Activated naive CD4-positive, alpha-beta T cell treated with anti-CD3 and anti-CD28 coated beads, Interleukin-2, amount 10 ng/mL, durations not matched to agents 5 hours and 36 hours (primary cell): ENCODE measurements around the gene RANBP3. TPM values are rescaled to one million over a fixed set of nuclear protein-coding genes. Genes with fewer than 3 reads are reported as not detected.

Experiments used
- total RNA-seq, 2 experiments: library from RNA; stranded (reverse); gene quantifications; one replicate each; pipeline ENCODE4 v1.2.3, GENCODE V29; 2021

Gene RANBP3
- total RNA-seq, result 10 to 100 TPM; 78.3 to 79.2 TPM

GRCh38 chr19:5977785-5978605, at the start of gene RANBP3:
TSS of gene RANBP3 (minus strand) at chr19:5978140. CDS start at chr19:5978082, 58 bp downstream.

GRCh38 chr19:5913739-5914357, 64.1 kb downstream of the RANBP3 start, which contains the start of gene CAPS:
TSS of gene CAPS (plus strand) at chr19:5914254. CDS start at chr19:5914407, 153 bp downstream.

GRCh38 chr19:5904352-5905113, 73.4 kb downstream of the RANBP3 start, which contains the start of gene VMAC:
TSS of gene VMAC (plus strand) at chr19:5904872. CDS start at chr19:5904891, 19 bp downstream.

GRCh38 chr19:5903624-5904351, 74.2 kb downstream of the RANBP3 start, which contains the start of gene NDUFA11:
TSS of gene NDUFA11 (minus strand) at chr19:5903790. CDS start at chr19:5903708, 82 bp downstream.

Other genes starting within 250 kb of the RANBP3 start
- 1 to 10 TPM; 3.5 to 4.9 TPM for gene PRR22, start 193.4 kb downstream of the RANBP3 start, total RNA-seq
- 10 to 100 TPM; 49.0 to 62.3 TPM for gene DUS3L, start 187.0 kb downstream of the RANBP3 start, total RNA-seq
- gene NRTN, start 173.1 kb downstream of the RANBP3 start, total RNA-seq, result under 1 TPM in 1 of 2 experiments, not detected in 1; 0.29 TPM
- under 1 TPM; 0.18 to 0.22 TPM for gene FUT6, start 138.4 kb downstream of the RANBP3 start, total RNA-seq
- gene FUT3, start 126.7 kb downstream of the RANBP3 start, total RNA-seq, result not detected
- under 1 TPM in 1 of 2 experiments, not detected in 1; 0.19 TPM for gene FUT5, start 107.6 kb downstream of the RANBP3 start, total RNA-seq
- 100 to 1,000 TPM; 212 to 226 TPM for gene NDUFA11, start 74.3 kb downstream of the RANBP3 start, total RNA-seq
- 10 to 100 TPM; 12.9 to 13.8 TPM for gene VMAC, start 73.3 kb downstream of the RANBP3 start, total RNA-seq
- 10 to 100 TPM; 22.1 to 24.3 TPM for gene CAPS, start 63.9 kb downstream of the RANBP3 start, total RNA-seq
- 10 to 100 TPM in 1 of 2 experiments, 1 to 10 TPM in 1; 10.0 to 12.8 TPM for gene RFX2, start 132.4 kb upstream of the RANBP3 start, total RNA-seq
- not detected for gene ACSBG2, start 157.5 kb upstream of the RANBP3 start, total RNA-seq